H1 (cell line): ENCODE measurements around the gene KIFC1. TPM values are rescaled to one million over a fixed set of nuclear protein-coding genes. Genes with fewer than 3 reads are reported as not detected.

Experiments
- CTCF ChIA-PET: fragments of 300-600 bp; sonication (Branson Sonifier 250); formaldehyde crosslinking; loops from one replicate; lab custom pipeline; 2021; ENCODE audit not compliant: partially characterized antibody; lab: Charles Lee
- POLR2A ChIA-PET: fragments of 300-600 bp; sonication (Branson Sonifier 250); formaldehyde crosslinking; loops from one replicate; lab custom pipeline; 2021; ENCODE audit warnings: inconsistent platforms; ENCODE audit not compliant: partially characterized antibody; lab: Charles Lee
- DNase-seq, 2 experiments: peaks; one replicate each; pipeline versions ENCODE4 v3.0.0 to v3.0.0-alpha.2; 2010 to 2022; ENCODE audit warnings: low spot score in 2 of 2, low read depth in 1 of 2, mixed read lengths in 1 of 2
- FAIRE-seq: peaks from 2 replicates; lab custom pipeline; 2011; peaks lifted over from hg19 to GRCh38; lab: Jason Lieb, UNC
- H2AFZ ChIP-seq: 2 replicates; pipeline ENCODE4 v1.8.1; 2012; ENCODE audit warnings: low read length, inconsistent platforms
- H2AK5ac ChIP-seq: 2 replicates; pipeline ENCODE4 v1.6.1; 2013; ENCODE audit warnings: low read depth, low read length
- H2BK120ac ChIP-seq: replicated peaks from 2 replicates; pipeline ENCODE3; 2013; ENCODE audit warnings: low read depth, low read length, inconsistent platforms
- H2BK12ac ChIP-seq: 2 replicates; pipeline ENCODE4 v1.6.1; 2013; ENCODE audit warnings: low read depth, low read length
- H2BK15ac ChIP-seq: 2 replicates; pipeline ENCODE4 v1.6.1; 2013; ENCODE audit warnings: low read length
- H2BK20ac ChIP-seq: 2 replicates; pipeline ENCODE4 v1.6.1; 2013; ENCODE audit warnings: low read length
- H2BK5ac ChIP-seq: 2 replicates; pipeline ENCODE4 v1.6.1; 2013; ENCODE audit warnings: low read depth, low read length
- H3K14ac ChIP-seq: 2 replicates; pipeline ENCODE4 v1.6.1; 2013; ENCODE audit warnings: inconsistent platforms; ENCODE audit not compliant: insufficient read length
- H3K18ac ChIP-seq: 2 replicates; pipeline ENCODE4 v1.6.1; 2013; ENCODE audit warnings: low read length; ENCODE audit errors: extremely low read depth
- H3K23ac ChIP-seq: 2 replicates; pipeline ENCODE4 v1.6.1; 2013; ENCODE audit warnings: inconsistent platforms; ENCODE audit not compliant: insufficient read length
- H3K23me2 ChIP-seq: 2 replicates; pipeline ENCODE4 v1.6.1; 2013; ENCODE audit warnings: low read depth, low read length
- H3K27ac ChIP-seq: 2 replicates; pipeline ENCODE4 v1.6.1; 2011; ENCODE audit warnings: low read depth, low read length, inconsistent platforms
- H3K27me3 ChIP-seq, 4 experiments: replicated peaks in 1 of 4; 1 replicate in 1 of 4; 2 replicates in 3 of 4; pipeline versions ENCODE4 v1.6.1 to v1.8.1; 2011 to 2013; ENCODE audit warnings: low read length in 3 of 4, mild to moderate bottlenecking in 3 of 4, inconsistent platforms in 2 of 4, mixed read lengths in 2 of 4, moderate library complexity in 1 of 4; ENCODE audit not compliant: control insufficient read depth in 3 of 4, insufficient read depth in 3 of 4; ENCODE audit errors: extremely low read depth in 1 of 4
- H3K36me3 ChIP-seq, 4 experiments: 2 replicates each; pipeline versions ENCODE4 v1.6.1 to v1.8.1; 2011 to 2013; ENCODE audit warnings: mild to moderate bottlenecking in 4 of 4, low read length in 3 of 4, moderate library complexity in 2 of 4, control low read depth in 1 of 4, inconsistent platforms in 1 of 4; ENCODE audit not compliant: insufficient read depth in 4 of 4, control insufficient read depth in 2 of 4
- H3K4ac ChIP-seq: replicated peaks from 2 replicates; pipeline ENCODE3; 2013; ENCODE audit warnings: low read length, low read depth, mixed read lengths, inconsistent platforms; ENCODE audit not compliant: insufficient read length
- H3K4me1 ChIP-seq, 4 experiments: replicated peaks in 1 of 4; 1 replicate in 1 of 4; 2 replicates in 3 of 4; pipeline versions ENCODE4 v1.6.1 to v1.8.1; 2011 to 2013; ENCODE audit warnings: low read length in 3 of 4, inconsistent platforms in 2 of 4, mixed read lengths in 1 of 4; ENCODE audit not compliant: insufficient read depth in 4 of 4, control insufficient read depth in 3 of 4
- H3K4me2 ChIP-seq, 2 experiments: 2 replicates each; pipeline versions ENCODE4 v1.6.1 to v1.8.1; 2011 to 2013; ENCODE audit warnings: low read depth in 2 of 2, low read length in 2 of 2, control low read depth in 1 of 2, inconsistent platforms in 1 of 2, mild to moderate bottlenecking in 1 of 2; ENCODE audit not compliant: insufficient read depth in 1 of 2
- H3K4me3 ChIP-seq, 4 experiments: fragments of 200-600, 300-600 bp in 1 of 4; sonication (generic), shearing (Covaris generic), sonication (Bioruptor Twin) in 1 of 4; 2 replicates each; pipeline versions ENCODE4 v1.5.1 to v1.8.1; 2011 to 2016; ENCODE audit warnings: low read length in 4 of 4, low read depth in 3 of 4, control low read depth in 2 of 4, inconsistent platforms in 2 of 4, mild to moderate bottlenecking in 2 of 4, mixed read lengths in 1 of 4, moderate library complexity in 1 of 4; ENCODE audit not compliant: insufficient read depth in 2 of 4; ENCODE audit errors: extremely low read depth in 1 of 4
- H3K56ac ChIP-seq: replicated peaks from 2 replicates; pipeline ENCODE3; 2013; ENCODE audit warnings: low read depth, mild to moderate bottlenecking, mixed read lengths, low read length, inconsistent platforms; ENCODE audit not compliant: insufficient read length
- H3K79me1 ChIP-seq: 2 replicates; pipeline ENCODE4 v1.6.1; 2013; ENCODE audit warnings: low read depth, low read length, control low read depth
- H3K79me2 ChIP-seq, 2 experiments: 2 replicates each; pipeline versions ENCODE4 v1.6.1 to v1.8.1; 2012 to 2013; ENCODE audit warnings: low read length in 2 of 2, mild to moderate bottlenecking in 2 of 2, inconsistent platforms in 1 of 2; ENCODE audit not compliant: insufficient read depth in 2 of 2, control insufficient read depth in 1 of 2
- H3K9ac ChIP-seq, 4 experiments: replicated peaks in 1 of 4; 1 replicate in 1 of 4; 2 replicates in 3 of 4; pipeline versions ENCODE4 v1.6.1 to v1.8.1; 2011 to 2013; ENCODE audit warnings: low read depth in 3 of 4, low read length in 3 of 4, control low read depth in 2 of 4, mild to moderate bottlenecking in 2 of 4, moderate library complexity in 2 of 4, inconsistent platforms in 1 of 4; ENCODE audit errors: extremely low read depth in 1 of 4
- H3K9me3 ChIP-seq, 2 experiments: 2 replicates each; pipeline versions ENCODE4 v1.6.1 to v1.8.1; 2012 to 2013; ENCODE audit warnings: mild to moderate bottlenecking in 2 of 2, moderate library complexity in 2 of 2, control low read depth in 1 of 2, inconsistent platforms in 1 of 2, low read depth in 1 of 2, low read length in 1 of 2, mixed read lengths in 1 of 2; ENCODE audit not compliant: insufficient read depth in 2 of 2
- H4K20me1 ChIP-seq, 2 experiments: replicated peaks in 1 of 2; 2 replicates each; pipeline versions ENCODE3 to v1.8.1; 2011 to 2013; ENCODE audit warnings: inconsistent platforms in 2 of 2, low read length in 2 of 2, mild to moderate bottlenecking in 1 of 2; ENCODE audit not compliant: insufficient read depth in 2 of 2, control insufficient read depth in 1 of 2
- H4K5ac ChIP-seq: 2 replicates; pipeline ENCODE4 v1.6.1; 2013; ENCODE audit warnings: low read length, low read depth, mixed read lengths, inconsistent platforms; ENCODE audit not compliant: insufficient read length
- H4K8ac ChIP-seq: 2 replicates; pipeline ENCODE4 v1.8.0; 2013; ENCODE audit warnings: mild to moderate bottlenecking, moderate library complexity, low read length, inconsistent platforms; ENCODE audit not compliant: insufficient read depth; ENCODE audit errors: extremely low read depth
- H4K91ac ChIP-seq: replicated peaks from 2 replicates; pipeline ENCODE3; 2013; ENCODE audit warnings: low read length, mixed read lengths, inconsistent platforms; ENCODE audit not compliant: insufficient read length
- BACH1 ChIP-seq: IDR thresholded peaks from 2 replicates; pipeline ENCODE4 v1.6.1; 2012; ENCODE audit warnings: low read length, improper control_type of control experiment
- CHD1 ChIP-seq: IDR thresholded peaks from 2 replicates; pipeline ENCODE4 v1.6.1; 2012; ENCODE audit warnings: low read depth, low read length, improper control_type of control experiment
- CHD2 ChIP-seq: IDR thresholded peaks from 2 replicates; pipeline ENCODE4 v1.6.1; 2012; ENCODE audit warnings: low read length, improper control_type of control experiment
- CREB1 ChIP-seq: IDR thresholded peaks from 2 replicates; pipeline ENCODE4 v1.6.1; 2012; ENCODE audit warnings: inconsistent platforms
- HDAC2 ChIP-seq, 2 experiments: fragments of 300-600 bp in 1 of 2; sonication (generic) in 1 of 2; IDR thresholded peaks; 2 replicates each; pipeline ENCODE4 v1.6.1; 2011 to 2012; ENCODE audit warnings: low read depth in 2 of 2, low read length in 2 of 2, mild to moderate bottlenecking in 2 of 2, moderate library complexity in 2 of 2, borderline replicate concordance in 1 of 2, inconsistent platforms in 1 of 2
- POLR2A ChIP-seq, 2 experiments: IDR thresholded peaks; 1 replicate in 1 of 2; 2 replicates in 1 of 2; pipeline ENCODE4 v1.6.1; 2011; ENCODE audit warnings: low read depth in 2 of 2, low read length in 2 of 2, mild to moderate bottlenecking in 2 of 2; ENCODE audit errors: control extremely low read depth in 1 of 2
- POLR2AphosphoS5 ChIP-seq: IDR thresholded peaks from 2 replicates; pipeline ENCODE4 v1.6.1; 2011; ENCODE audit warnings: low read depth, low read length
- POU5F1 ChIP-seq: IDR thresholded peaks from 2 replicates; pipeline ENCODE4 v1.6.1; 2011; ENCODE audit warnings: low read depth, mild to moderate bottlenecking, low read length, moderate library complexity
- SP1 ChIP-seq: IDR thresholded peaks from 2 replicates; pipeline ENCODE4 v1.6.1; 2011; ENCODE audit warnings: low read depth, low read length
- TBP ChIP-seq: IDR thresholded peaks from 2 replicates; pipeline ENCODE4 v1.6.1; 2011; ENCODE audit warnings: low read depth, low read length, improper control_type of control experiment
- TCF12 ChIP-seq: IDR thresholded peaks from 2 replicates; pipeline ENCODE4 v1.6.1; 2011; ENCODE audit warnings: low read depth, mild to moderate bottlenecking, low read length
- TEAD4 ChIP-seq: IDR thresholded peaks from 2 replicates; pipeline ENCODE4 v1.6.1; 2012; ENCODE audit warnings: low read depth, low read length, inconsistent platforms, mixed read lengths
- WGBS, 2 experiments: shearing (Covaris generic) in 1 of 2; methylation state at CpG; one replicate each; pipeline versions ENCODE4 v1.1.6 to v1.1.7; 2013 to 2015; ENCODE audit warnings: low lambda C conversion rate in 2 of 2, mixed read lengths in 2 of 2, inconsistent platforms in 1 of 2, low coverage in 1 of 2, missing lambda C conversion rate in 1 of 2; ENCODE audit not compliant: insufficient replicate concordance in 2 of 2, insufficient coverage in 1 of 2, insufficient read length in 1 of 2; ENCODE audit errors: extremely low coverage in 1 of 2, missing lambda C conversion rate in 1 of 2; 5-methylcytosine and 5-hydroxymethylcytosine counted together
- polyA plus RNA-seq, 7 experiments: library from polyadenylated mRNA; depleted of rRNA in 3 of 7; stranded (reverse) in 5 of 7; unstranded in 2 of 7; fragments of >200 nt in 5 of 7; fragments of 200-250 nt in 2 of 7; gene quantifications; 1 replicate in 5 of 7; 2 replicates in 1 of 7; 4 replicates in 1 of 7; pipeline versions ENCODE4 v1.2.1 to v1.2.3, GENCODE V29; 2011 to 2013; ENCODE audit warnings: missing spikeins in 2 of 7, mixed read lengths in 2 of 7
- total RNA-seq: library from RNA; stranded (reverse); fragmentation: NEBNext Ultra II Directional; extraction: Animal tissue kit (Norgen Biotek cat#: 25700); gene quantifications from 2 replicates; pipeline ENCODE4 v1.2.1, GENCODE V29; 2021
- TF ChIP-seq, protein P1 (sequence below): IDR thresholded peaks from 2 replicates; pipeline ENCODE4 v1.6.1; 2012; ENCODE audit warnings: inconsistent platforms

The KIFC1 gene
- total and polyA plus RNA-seq, 2 of the 8 experiments (the other 6 are each of a cell fraction or from before 2014, with no cell fraction given), result 46.6 to 64.3 TPM

DNA sequence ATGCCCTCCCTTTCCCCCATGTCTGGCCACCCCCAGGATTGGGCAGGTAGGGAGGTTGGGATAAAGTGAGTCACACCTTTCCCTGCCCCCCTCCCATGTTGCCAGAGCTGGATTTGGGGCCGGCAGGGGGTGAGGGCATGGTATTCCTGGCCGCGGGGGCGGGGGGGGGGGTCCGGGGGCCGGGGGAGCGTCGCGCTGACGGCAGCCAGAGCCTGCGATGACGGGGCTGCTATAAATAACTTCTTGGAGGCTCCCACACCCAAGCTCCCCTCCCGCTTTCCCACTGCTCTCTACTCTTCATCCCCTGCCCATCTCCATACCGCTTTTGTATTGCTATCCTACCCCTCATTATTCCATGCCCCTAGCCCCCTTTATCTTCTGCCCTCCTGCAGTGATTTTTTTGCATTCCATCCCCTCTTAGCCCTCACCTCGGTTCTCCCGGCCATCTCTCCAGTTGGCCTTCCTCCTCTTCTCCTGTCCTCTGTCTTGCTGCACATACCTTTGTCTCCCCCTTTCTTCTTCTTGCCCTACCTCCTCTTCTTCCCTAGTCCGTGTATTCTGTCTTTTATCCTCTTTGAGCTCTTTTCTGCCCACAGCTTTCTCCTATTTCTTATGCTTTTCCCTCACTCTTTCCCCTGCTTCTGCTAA, 42.0 kb downstream of the KIFC1 start:
- H2BK120ac ChIP-seq, result no peak overlapping the region
- H3K18ac ChIP-seq, result peak overlapping the region; percentile 71; the same call in 1 of the 2 replicates
- peak overlapping the region; percentile 98 for H3K27ac ChIP-seq
- peak overlapping the region; percentile 2 to 52 (median 36); a peak in 6 of 7 replicates for H3K9ac ChIP-seq
- no peak overlapping the region for H3K23ac ChIP-seq
- H2BK5ac ChIP-seq, result peak overlapping the region; percentile 93
- no peaks in the 10 kb centered on the region for H3K27me3 ChIP-seq
- H3K79me2 ChIP-seq, result peaks cover 8 to 68% of the 10 kb centered on the region in 2 experiments; a peak in 3 of 4 replicates
- H2BK15ac ChIP-seq, result peak overlapping the region; percentile 76; the same call in 1 of the 2 replicates
- 3% methylated on average over 4 of the region's 17 CpGs; no CpG with 5 or more reads in 1 of the 2 experiments for WGBS, 2 experiments
- peaks cover 2 to 14% of the 10 kb centered on the region in 2 experiments for H4K20me1 ChIP-seq
- H3K4me1 ChIP-seq, result peaks cover 11 to 29% (median 21%) of the 10 kb centered on the region in 4 experiments
- H2AK5ac ChIP-seq, result peak overlapping the region; percentile 66
- peak overlapping the region; percentile 31 to 61 (median 56); a peak in 7 of 8 replicates for H3K4me3 ChIP-seq
- no peaks in the 10 kb centered on the region; a peak in 1 of 4 replicates for H3K9me3 ChIP-seq
- no peak overlapping the region for H4K8ac ChIP-seq
- H3K14ac ChIP-seq, result no peak overlapping the region
- H2BK12ac ChIP-seq, result peak overlapping the region; percentile 99; the same call in 1 of the 2 replicates
- peaks cover 10% of the 10 kb centered on the region for H3K79me1 ChIP-seq
- H3K4ac ChIP-seq, result peak overlapping the region; percentile 9
- peak overlapping the region; percentile 24; the same call in 1 of the 2 replicates for H2BK20ac ChIP-seq
- H3K56ac ChIP-seq, result no peak overlapping the region
- no peak for DNase-seq
- ChIA-PET CTCF (interaction anchor here (0.9 to 1.7 kb wide), 4 partner anchors 8 to 25 kb away, joined by 3 to 6 read pairs (median 3); no protein-coding TSS in a partner anchor), POLR2A (interaction anchor here (0.6 to 14.8 kb wide), 12 partner anchors 7 to 138 kb away, joined by 3 to 381 read pairs (median 6); partner anchors contain the start of genes CUTA, SYNGAP1, ZBTB22 and ZBTB9)
- H4K91ac ChIP-seq, result peak overlapping the region; percentile 83
- peak overlapping the region; percentile 90 to 91 for H3K4me2 ChIP-seq
- no peak for FAIRE-seq
- peaks cover 27 to 37% (median 34%) of the 10 kb centered on the region in 4 experiments for H3K36me3 ChIP-seq
- no peak overlapping the region for H2AFZ ChIP-seq
- peaks cover 21% of the 10 kb centered on the region for H3K23me2 ChIP-seq
- peak overlapping the region; percentile 11 for H4K5ac ChIP-seq
- no peak for TF ChIP-seq CHD2
- peak; percentile 62 for TF ChIP-seq POLR2AphosphoS5
- TF ChIP-seq TBP, result no peak
- no peak for TF ChIP-seq SP1
- TF ChIP-seq POLR2A (IDR thresholded peaks at IDR 0.05; ENCODE audit: control extremely low read depth in 1 of 2, low read depth in 2 of 2, low read length in 2 of 2), result no peak; a peak in 1 of 3 replicates
- no peak for TF ChIP-seq HDAC2 (IDR thresholded peaks at IDR 0.05; ENCODE audit: borderline replicate concordance in 1 of 2, low read depth in 2 of 2, low read length in 2 of 2)
- no peak for TF ChIP-seq BACH1
- TF ChIP-seq TCF12, result no peak
- TF ChIP-seq CHD1, result no peak
- peak; percentile 53; the same call in 1 of the 2 replicates for TF ChIP-seq TEAD4
- TF ChIP-seq, protein P1, sequence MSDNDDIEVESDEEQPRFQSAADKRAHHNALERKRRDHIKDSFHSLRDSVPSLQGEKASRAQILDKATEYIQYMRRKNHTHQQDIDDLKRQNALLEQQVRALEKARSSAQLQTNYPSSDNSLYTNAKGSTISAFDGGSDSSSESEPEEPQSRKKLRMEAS, result peak; percentile 22; the same call in 1 of the 2 replicates
- TF ChIP-seq POU5F1, result no peak
- TF ChIP-seq CREB1, result peak; percentile 59; the same call in 1 of the 2 replicates
